HEK293T (cell line): ENCODE results near the gene DCUN1D3.

Experiments used
- BHLHE40 ChIP-seq: fragments of 450-650 bp; IDR thresholded peaks from 2 replicates; pipeline ENCODE4 v1.6.1; 2016; ENCODE audit warnings: mild to moderate bottlenecking, moderate library complexity, borderline replicate concordance
- CTBP1 ChIP-seq: fragments of 450-650 bp; IDR thresholded peaks from 2 replicates; pipeline ENCODE4 v1.6.1; 2016; ENCODE audit warnings: borderline replicate concordance
- FOXA1 ChIP-seq: fragments of 450-650 bp; IDR thresholded peaks from 2 replicates; pipeline ENCODE4 v1.6.1; 2016; ENCODE audit warnings: mild to moderate bottlenecking
- HDGF ChIP-seq: fragments of 450-650 bp; IDR thresholded peaks from 2 replicates; pipeline ENCODE4 v1.6.1; 2017; ENCODE audit warnings: antibody characterized with exemption, borderline replicate concordance
- SP1 ChIP-seq: fragments of 450-650 bp; IDR thresholded peaks from 2 replicates; pipeline ENCODE4 v1.6.1; 2017

GRCh38 chr16:20839504-20839903 lies 60.7 kb downstream of the DCUN1D3 start:
- TF ChIP-seq BHLHE40, result no peak
- TF ChIP-seq FOXA1, result no peak
- no peak for TF ChIP-seq HDGF
- TF ChIP-seq CTBP1, result no peak
- TF ChIP-seq SP1, result no peak
